GM12891 (cell line): ENCODE results near the gene FIZ1.

Source experiments
- POLR2A ChIP-seq: IDR thresholded peaks from 2 replicates; pipeline ENCODE4 v1.6.1; 2011; ENCODE audit warnings: low read depth, low read length, control low read depth
- POLR2AphosphoS5 ChIP-seq: IDR thresholded peaks from 2 replicates; pipeline ENCODE4 v1.6.1; 2011; ENCODE audit warnings: low read depth, low read length, control low read depth
- SPI1 ChIP-seq: IDR thresholded peaks from 2 replicates; pipeline ENCODE4 v1.6.1; 2011; ENCODE audit warnings: low read depth, low read length, control low read depth
- TAF1 ChIP-seq: IDR thresholded peaks from 2 replicates; pipeline ENCODE4 v1.6.1; 2011; ENCODE audit warnings: low read depth, low read length, control low read depth

DNA sequence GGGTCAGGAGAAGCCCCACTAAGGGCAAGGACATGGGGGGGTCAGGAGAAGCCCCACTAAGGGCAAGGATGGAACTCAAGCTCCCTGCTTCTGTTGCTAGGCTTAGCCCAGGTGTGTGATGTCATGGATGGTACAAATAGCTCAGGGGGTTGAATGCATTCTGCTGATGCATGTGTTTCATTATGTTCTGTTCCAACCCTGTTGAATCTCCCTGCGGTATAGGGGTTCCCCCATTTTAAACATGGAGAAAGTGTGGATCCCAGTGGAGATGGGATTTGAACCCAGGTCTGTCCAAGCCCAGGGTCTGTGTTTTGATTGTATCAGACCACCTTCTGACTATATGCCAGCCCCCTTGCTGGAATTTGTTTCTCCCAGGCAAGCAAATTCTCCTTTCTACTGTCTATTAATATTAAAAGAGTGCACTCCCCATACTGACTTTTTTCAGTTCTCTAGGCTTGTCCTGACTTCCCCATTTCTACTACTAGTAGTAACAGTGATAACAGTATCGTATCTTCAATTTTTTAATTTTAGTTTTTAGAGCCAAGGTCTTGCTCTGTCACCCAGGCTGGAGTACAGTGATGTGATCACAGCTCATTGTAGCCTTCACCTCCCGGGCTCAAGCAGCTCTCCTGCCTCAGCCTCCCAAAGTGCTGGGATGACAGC lies 12.8 kb upstream of the FIZ1 start:
- TF ChIP-seq POLR2A = no peak
- TF ChIP-seq POLR2AphosphoS5 = no peak
- TF ChIP-seq TAF1 = no peak
- peak; percentile 40; the same call in 1 of the 2 replicates for TF ChIP-seq SPI1
